GM20431 (cell line): ENCODE results near the gene SCNM1.
"Not testable (repeated sequence)": the region's sequence is repeated elsewhere in the genome, so short reads cannot be mapped to it uniquely, and the experiment has no call there.

Source experiments
- in situ Hi-C: fragments of 300-500 bp; cut with MseI, MboI; formaldehyde crosslinking; loops from one replicate; pipeline ENCODE4 v1.15.0; 2020; ENCODE audit warnings: low sequenced_read_pairs; ENCODE audit not compliant: unreplicated experiment

SCNM1 gene

DNA sequence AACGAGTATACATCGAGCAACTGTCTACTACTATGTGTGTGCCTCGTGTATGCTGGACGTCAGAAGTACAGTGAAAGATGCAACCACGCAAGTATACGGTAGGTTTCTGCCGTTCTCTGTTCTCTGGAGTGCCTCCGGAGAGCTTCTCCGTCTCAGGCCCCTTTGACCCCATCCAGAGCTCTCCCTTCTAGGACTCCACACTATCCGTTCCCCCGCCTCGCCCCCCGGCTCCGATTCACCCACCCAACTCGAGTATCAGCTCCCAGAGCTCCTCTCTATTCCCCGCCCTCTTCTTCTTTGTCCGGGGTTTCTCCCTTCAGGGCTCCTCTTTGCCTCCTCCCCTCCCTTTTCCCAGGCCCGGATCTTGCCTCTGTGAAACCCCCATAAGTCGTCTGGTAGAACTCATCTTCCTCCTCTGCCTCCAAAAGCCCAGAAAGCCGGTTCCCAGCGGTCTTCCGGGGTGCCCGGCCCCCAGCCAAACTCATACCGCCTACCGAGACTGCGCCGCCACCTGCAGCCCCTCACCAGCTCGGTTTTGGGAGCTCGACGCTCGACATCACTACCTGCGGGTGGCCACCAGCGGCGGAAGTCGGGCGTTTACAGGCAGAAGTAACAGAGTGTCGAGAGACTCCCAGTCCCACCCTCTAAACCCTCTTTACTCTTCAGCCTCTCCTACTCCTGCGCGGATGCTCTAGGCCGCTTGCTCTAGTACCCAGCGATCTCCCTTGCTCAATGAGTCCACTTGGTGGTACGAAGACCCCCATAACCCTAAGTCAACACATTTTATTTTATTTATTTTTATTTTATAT lies 23.9 kb downstream of the SCNM1 start, which contains the start of gene VPS72:
VPS72 (minus strand) TSS at position 561 of the 809 bp plus-strand sequence; CDS start at position 485, 76 bp downstream.
- in situ Hi-C loops, result no loop called here

GRCh38 chr1:151192047-151192446 lies 26.1 kb downstream of the SCNM1 start:
- in situ Hi-C loops, result no loop called here

GRCh38 chr1:151193304-151193703 lies 27.4 kb downstream of the SCNM1 start:
- in situ Hi-C loops, result no loop called here

GRCh38 chr1:151193856-151194255 lies 27.9 kb downstream of the SCNM1 start:
- in situ Hi-C loops, result no loop called here

DNA sequence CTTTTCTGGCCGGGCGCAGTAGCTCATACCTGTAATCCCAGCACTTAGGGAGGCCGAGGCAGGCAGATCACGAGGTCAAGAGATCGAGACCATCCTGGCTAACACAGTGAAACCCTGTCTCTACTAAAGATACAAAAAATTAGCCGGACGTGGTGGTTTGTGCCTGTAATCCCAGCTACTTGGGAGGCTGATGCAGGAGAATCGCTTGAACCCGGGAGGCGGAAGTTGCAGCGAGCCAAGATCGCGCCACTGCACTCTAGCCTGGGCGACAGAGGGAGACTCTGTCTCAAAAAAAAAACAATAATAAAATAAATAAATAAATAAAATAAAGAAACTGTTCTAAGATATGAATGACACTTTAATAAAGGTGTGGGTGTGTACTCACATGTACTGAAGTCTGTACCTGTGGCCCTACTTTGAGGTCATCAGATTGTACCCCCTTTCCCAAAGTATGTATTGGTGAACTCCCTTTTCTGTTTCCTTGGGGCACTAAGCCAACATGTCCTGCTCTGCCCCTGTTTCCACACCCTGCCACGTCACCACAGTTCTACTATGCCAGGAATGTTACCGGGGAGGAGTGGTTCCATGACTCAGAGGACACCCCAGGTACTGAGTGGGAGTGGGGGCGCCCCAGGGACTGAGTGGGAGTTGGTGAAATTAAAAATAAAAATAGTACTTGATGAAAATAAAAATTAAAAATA lies 29.1 kb downstream of the SCNM1 start:
- in situ Hi-C loops, result not testable (repeated sequence)

- in situ Hi-C loops, result no loop called here
Observed at GRCh38 chr1:151196292-151196800, 30.4 kb downstream of the SCNM1 start.

GRCh38 chr1:151197863-151198253 lies 31.9 kb downstream of the SCNM1 start:
- in situ Hi-C loops, result no loop called here

DNA sequence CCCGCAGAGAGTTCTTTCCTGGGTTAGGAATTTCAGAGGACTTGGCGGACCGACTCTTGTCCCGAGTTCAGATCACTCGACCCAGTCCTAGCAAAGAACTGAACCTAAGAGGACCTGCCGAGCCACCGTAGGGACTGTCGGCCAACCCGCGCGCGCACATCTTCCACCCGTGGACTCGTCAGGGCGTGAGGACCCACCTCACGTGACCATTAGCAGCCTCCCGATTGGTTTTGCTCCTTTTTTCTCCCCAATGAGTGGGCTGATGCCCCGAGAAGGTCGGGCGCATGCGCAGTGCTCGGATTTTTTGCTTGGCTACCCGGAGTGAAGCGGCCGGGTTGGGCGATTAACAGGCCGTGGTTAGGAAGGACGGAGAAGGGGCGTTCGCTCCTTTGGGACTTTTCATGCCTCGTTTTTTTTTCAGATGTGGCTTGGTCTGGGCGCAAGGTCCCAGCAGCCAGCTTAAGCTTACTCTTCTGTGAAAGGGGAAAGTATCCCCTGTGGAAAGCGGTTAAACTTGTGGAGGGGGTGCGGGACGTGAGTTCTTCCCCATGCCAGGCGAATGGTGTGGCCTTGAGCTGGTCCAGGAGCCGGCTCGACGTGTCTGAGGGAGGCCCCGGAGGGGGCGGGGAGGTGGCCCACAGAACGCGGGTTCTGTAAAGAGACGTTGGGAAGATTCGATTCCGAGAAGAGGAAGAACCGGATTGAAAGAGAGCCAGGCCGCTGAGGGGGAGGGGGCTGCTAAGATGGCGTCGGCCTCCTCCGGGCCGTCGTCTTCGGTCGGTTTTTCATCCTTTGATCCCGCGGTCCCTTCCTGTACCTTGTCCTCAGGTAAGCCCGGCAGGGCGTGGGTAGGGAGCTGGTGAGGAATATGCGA lies 32.5 kb downstream of the SCNM1 start, which contains the start of gene PIP5K1A:
PIP5K1A (plus strand) TSS at position 299 of the 874 bp plus-strand sequence; CDS start at position 744, 445 bp downstream.
- in situ Hi-C loops, result no loop called here

DNA sequence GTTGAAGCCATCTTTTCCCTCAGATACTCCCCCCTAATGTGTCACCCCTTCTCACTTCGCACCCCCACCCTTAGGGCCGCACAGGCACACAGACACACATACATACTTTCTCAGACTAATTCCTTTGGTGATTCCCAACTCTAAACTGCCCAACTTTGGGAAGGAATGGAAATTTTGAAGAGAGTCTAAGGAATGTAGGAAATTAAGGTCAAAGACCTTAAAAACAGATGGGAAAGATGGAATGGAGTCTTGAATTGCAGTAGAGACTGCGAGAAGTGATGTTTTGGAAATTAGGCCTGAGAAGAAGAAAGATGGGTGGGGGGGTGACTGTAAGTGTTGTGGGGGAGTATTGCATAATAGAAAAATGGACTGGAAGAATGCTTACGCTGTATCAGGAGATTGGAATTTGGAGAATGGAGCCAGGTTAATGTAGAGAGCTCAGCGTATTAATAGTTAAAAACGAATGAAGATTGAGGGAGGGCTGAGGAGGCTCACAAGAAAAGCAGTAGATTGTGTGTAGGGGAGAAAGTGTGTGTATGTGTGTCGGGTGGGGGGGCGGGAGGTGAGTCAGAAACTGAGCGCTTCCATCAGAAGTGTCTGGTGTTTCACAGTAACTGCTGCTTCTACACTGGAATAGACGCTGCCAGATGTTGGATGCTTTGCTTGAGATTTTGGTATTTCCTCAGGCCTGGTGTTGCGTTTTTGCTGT lies 34.1 kb downstream of the SCNM1 start:
- in situ Hi-C loops, result no loop called here

GRCh38 chr1:151205381-151205965 lies 39.5 kb downstream of the SCNM1 start:
- in situ Hi-C loops, result not testable (repeated sequence)

- in situ Hi-C loops, result no loop called here
Observed at GRCh38 chr1:151210830-151211229, 44.9 kb downstream of the SCNM1 start.

DNA sequence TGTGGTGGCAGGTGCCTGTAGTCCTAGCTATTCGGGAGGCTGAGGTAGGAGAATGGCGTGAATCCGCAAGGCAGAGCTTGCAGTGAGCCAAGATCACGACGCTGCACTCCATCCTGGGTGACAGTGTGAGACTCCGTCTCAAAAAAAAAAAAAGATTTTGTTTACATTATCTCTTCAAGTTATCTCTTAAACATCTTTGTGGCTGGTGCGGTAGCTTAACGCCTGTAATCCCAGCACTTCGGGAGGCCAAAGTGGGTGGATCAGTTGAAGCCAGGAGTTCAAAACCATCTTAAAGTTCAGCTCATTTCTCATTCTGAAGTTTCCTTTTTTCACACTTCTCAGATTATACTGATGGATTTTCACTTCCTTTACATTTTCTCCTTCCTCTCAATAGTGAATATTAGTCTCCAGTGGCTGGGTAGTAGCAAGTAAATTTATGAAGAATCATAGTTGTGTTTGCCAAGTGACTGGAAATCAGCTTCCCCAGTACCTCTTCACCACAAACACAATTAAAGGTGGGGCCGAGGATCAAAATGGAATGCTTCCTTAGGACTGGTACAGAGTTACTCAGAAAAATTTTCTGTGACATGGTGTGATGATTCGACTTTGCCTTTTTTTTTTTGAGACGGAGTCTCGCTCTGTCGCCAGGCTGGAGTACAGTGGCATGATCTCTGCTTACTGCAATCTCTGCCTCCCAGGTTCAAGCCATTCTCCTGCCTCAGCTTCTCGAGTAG lies 46.2 kb downstream of the SCNM1 start:
- in situ Hi-C loops, result no loop called here

- in situ Hi-C loops, result no loop called here
Observed at GRCh38 chr1:151213560-151213959, 47.6 kb downstream of the SCNM1 start.
